ENCODE results near the gene AGO3.

DNA sequence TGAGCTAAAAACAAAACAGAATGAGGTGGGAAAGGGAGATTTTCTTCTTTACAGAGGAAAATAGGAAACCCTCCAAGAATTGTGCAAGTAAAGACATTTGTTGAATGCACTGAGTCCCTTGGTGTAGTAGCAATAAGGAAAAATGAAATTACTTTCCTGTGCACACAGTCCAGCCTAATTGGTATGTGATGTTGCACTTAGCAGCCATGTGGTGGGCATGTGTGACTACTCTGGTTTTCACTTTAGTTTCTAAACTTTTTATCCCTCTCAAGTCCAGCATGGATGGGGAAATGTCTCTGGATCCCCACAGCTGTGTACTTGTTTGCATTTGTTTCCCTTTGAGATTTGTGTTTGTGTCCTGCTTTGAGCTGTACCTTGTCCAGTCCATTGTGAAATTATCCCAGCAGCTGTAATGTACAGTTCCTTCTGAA, 7.1 kb upstream of the AGO3 start:
- TF ChIP-seq CTCF (IDR thresholded peaks at IDR 0.05), result no peak
- TF ChIP-seq POLR2A (IDR thresholded peaks at IDR 0.05), result no peak
